LHCN-M2 (cell line): ENCODE measurements around the gene UTP4. TPM values are rescaled to one million over a fixed set of nuclear protein-coding genes. Genes with fewer than 3 reads are reported as not detected.

Experiments used
- DNase-seq: peaks from one replicate; pipeline ENCODE4 v3.0.0-alpha.2; 2012; ENCODE audit warnings: low read depth
- total RNA-seq: library from RNA; depleted of rRNA; stranded (reverse); fragments of >200 nt; gene quantifications from 2 replicates; pipeline ENCODE4 v1.2.3, GENCODE V29; 2014

UTP4 gene
- total RNA-seq, 1 experiment from 2014 or later = 28.5 TPM

DNA sequence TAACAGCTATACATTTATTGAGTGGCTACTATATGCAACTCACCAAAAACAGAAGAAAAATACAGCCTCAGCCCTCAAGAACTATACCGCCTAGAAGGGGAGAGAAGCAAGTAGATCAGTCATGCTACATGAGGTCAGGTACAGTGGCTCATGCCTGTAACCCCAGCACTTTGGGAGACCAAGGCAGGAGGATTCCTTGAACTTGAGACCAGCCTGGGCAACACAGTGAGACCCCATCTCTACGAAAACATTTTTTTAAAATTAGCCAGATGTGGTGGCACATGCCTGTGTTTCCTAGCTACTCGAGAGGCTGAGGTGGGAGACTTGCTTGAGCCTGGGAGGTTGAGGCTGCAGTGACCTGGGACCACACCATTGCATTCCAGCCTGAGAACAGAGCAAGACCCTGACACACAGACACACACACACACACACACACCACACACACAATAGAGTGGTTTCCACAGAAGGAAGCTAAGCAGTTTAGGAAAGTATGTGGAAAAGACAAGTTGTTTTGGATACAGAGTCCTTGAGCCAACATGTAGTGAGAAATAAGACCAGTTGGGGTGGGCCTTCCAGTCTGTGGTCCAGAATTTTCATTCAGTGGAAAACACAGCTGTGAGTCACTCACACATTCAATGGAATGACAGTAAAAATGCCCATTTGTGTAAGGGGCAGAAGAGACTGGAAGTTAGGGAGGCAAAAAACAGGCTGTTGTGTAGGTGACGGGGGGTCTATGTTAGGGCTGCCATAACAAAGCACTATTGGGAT lies 43.8 kb downstream of the UTP4 start:
- peak; percentile 62 for DNase-seq

GRCh38 chr16:69179328-69180010 lies 47.0 kb downstream of the UTP4 start:
- DNase-seq = peak; percentile 80

GRCh38 chr16:69180011-69180338 lies 47.5 kb downstream of the UTP4 start:
- DNase-seq = no peak

DNA sequence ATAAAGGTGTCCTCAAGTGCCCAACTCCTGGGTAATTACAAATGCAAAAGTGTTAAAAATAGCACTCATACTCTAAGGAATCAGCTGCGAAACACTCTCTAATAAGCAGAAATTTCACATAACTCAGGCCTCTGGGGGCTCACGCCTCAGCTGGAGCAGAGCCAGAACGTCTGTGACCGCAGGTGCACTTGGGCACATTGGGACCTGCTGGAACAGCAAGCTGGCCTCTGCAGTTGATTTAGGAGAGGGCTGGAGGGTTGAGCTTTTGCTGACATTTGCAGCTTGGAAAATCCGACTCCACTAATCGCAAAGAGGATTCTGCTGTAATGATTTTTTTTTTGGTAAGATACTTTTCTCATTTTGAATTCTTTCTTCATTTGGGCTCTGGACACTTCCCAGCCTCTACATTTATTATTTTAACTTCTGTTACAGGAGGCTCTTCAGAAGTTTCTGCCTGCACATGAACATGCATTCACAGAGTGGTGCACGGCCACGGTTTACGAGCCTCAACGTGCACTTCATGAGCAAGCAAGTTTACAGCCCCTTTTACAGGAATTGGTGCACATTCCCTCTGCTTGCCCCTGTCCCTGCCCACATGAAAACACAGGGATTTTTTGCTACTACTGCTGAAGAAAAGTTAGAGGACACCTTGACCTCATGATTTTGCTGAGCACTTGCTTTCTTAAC lies 50.4 kb downstream of the UTP4 start:
- DNase-seq = no peak

DNA sequence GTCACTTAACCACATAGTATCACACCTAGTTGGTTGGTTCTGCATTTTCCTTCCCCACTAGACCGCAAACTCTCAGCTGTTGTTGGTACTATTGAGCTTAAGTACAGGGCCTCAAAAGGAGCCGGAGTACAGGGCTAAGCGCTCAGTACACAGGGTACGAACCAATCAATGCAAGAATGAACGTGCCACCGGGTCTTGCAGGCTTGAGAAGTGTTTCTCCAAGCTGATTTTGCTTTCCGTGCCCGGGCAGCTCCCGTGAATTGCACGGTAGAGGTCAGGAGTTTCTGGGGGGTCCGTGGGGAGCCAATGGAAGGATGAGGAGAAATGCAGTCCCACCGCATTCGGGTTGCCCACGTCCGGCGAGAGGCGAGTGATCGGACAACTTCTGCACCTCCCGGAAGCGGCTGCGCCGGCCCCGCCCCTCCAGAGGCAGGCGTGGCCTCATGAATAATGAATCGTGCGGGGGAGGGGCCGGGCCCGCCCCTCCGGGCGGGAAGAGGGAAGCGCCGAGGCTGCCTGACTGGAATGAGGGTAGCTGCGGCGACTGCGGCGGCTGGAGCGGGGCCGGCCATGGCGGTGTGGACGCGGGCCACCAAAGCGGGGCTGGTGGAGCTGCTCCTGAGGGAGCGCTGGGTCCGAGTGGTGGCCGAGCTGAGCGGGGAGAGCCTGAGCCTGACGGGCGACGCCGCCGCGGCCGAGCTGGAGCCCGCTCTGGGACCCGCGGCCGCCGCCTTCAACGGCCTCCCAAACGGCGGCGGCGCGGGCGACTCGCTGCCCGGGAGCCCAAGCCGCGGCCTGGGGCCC lies 54.4 kb downstream of the UTP4 start, which contains the start of gene SNTB2:
TSS of gene SNTB2 (plus strand) at position 523 of the 804 bp plus-strand sequence. CDS start at position 526, 3 bp downstream.
- peak; percentile 87 for DNase-seq

GRCh38 chr16:69187446-69188235 lies 55.2 kb downstream of the UTP4 start:
- peak; percentile 50 for DNase-seq

DNA sequence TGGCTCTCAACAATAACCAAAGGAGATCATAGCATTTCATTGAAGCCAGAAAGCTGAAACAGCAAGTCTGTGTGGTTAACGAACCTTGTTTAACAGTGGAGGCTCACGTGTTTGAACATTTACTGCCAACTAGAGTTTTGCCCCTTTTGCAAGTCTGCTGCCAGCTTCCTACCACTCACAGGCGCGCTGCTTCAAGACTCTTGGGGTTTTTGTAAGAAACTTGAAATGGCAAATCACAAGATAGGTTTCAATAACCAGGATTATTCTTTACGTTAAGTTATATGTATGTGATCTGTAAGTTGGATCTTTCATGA lies 55.7 kb downstream of the UTP4 start:
- DNase-seq = peak; percentile 41

GRCh38 chr16:69188716-69189115 lies 56.3 kb downstream of the UTP4 start:
- peak; percentile 58 for DNase-seq

GRCh38 chr16:69190046-69190588 lies 57.7 kb downstream of the UTP4 start:
- no peak for DNase-seq

- no peak for DNase-seq
Observed at GRCh38 chr16:69190598-69190997, 58.1 kb downstream of the UTP4 start.

GRCh38 chr16:69191136-69191535 lies 58.7 kb downstream of the UTP4 start:
- no peak for DNase-seq

DNA sequence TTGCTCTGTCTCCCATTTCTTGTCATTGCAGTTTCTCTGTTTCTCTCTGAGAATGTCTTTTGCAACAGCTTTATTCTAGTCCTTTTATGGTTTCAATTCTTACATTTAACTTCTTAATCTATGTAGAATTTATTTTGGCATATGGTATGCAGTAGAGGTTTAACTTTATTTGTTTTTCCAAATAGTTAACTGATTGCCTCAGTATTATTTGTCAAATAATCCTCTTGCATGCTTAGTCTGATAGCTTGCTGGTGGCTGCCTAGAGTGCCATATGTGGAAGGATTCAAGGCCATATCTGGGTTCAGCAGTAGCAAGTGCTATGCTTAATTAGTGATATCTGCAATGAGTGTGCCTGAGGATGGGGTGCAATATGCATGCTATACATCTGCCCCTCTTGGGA lies 61.4 kb downstream of the UTP4 start:
- DNase-seq = no peak

- no peak for DNase-seq
Observed at GRCh38 chr16:69194488-69194887, 62.0 kb downstream of the UTP4 start.

DNA sequence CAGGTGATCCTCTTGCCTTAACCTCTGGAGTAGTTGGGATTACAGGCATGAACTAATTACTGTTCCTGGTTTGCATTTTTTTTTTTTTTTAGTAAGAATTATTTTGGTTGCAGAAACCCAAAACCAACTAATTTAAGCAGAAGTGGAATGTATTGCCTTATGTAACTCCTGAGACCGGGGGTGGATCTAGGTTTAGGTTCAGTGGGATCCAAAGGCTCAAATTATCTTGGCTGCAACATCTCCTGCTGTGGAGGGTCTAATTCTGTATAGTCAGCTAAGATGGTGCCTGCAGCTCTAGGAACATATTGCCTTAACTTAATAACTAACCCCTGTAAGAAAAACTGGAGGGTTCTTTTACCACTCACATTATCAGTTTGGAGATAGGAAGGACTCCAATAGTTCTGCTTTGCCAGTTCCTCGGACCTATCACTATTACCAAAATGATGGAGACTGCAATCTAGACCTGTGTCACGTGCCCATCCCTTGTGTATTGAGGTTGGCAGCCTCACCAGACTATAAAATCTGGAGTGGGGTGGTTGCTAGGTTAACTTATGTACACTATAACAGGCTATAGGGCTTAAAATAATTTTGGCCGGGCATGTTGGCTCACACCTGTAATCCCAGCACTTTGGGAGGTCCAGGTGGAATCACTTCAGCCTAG lies 63.0 kb downstream of the UTP4 start:
- DNase-seq = no peak

GRCh38 chr16:69197573-69197972 lies 65.1 kb downstream of the UTP4 start:
- DNase-seq = no peak

GRCh38 chr16:69199382-69199781 lies 66.9 kb downstream of the UTP4 start:
- DNase-seq = no peak

GRCh38 chr16:69201291-69201690 lies 68.8 kb downstream of the UTP4 start:
- no peak for DNase-seq

DNA sequence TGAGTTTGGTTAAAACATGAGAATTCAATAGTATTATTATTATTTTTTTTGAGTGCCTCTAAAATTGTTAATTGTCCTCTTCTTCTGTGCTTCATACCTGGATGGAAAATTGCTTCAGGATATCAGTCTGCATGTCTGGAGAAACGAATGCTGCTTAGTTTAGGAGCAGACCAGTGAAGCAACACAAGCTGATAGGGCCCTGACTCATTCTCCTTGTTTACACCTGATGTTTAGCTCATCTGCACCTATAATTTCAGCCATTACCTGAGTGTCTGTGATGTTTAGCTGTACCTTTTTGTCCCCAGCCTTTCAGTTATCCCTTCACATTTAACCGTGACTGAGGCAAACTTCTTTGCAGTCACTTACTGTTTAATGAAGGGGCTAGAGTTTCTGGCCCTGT lies 69.3 kb downstream of the UTP4 start:
- DNase-seq = no peak

GRCh38 chr16:69204172-69204571 lies 71.7 kb downstream of the UTP4 start:
- DNase-seq = peak; percentile 14

GRCh38 chr16:69209735-69210134 lies 77.3 kb downstream of the UTP4 start:
- DNase-seq = no peak
